ENCODE results near the gene TNXB.

- TF ChIP-seq, protein P1, sequence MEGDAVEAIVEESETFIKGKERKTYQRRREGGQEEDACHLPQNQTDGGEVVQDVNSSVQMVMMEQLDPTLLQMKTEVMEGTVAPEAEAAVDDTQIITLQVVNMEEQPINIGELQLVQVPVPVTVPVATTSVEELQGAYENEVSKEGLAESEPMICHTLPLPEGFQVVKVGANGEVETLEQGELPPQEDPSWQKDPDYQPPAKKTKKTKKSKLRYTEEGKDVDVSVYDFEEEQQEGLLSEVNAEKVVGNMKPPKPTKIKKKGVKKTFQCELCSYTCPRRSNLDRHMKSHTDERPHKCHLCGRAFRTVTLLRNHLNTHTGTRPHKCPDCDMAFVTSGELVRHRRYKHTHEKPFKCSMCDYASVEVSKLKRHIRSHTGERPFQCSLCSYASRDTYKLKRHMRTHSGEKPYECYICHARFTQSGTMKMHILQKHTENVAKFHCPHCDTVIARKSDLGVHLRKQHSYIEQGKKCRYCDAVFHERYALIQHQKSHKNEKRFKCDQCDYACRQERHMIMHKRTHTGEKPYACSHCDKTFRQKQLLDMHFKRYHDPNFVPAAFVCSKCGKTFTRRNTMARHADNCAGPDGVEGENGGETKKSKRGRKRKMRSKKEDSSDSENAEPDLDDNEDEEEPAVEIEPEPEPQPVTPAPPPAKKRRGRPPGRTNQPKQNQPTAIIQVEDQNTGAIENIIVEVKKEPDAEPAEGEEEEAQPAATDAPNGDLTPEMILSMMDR (IDR thresholded peaks at IDR 0.05): no peak
- no peak for TF ChIP-seq POLR2A (IDR thresholded peaks at IDR 0.05)
Observed at GRCh38 chr6:32070814-32071543, 38.2 kb downstream of the TNXB start.
